Testis (tissue), 3 donors: Measurements from ENCODE around the gene COL23A1. TPM values are rescaled to one million over a fixed set of nuclear protein-coding genes. Genes with fewer than 3 reads are reported as not detected.

ENCODE experiments used
- DNase-seq: peaks from one replicate; pipeline ENCODE4 v3.0.0-alpha.2; 2019
- H3K27ac ChIP-seq, 2 donors: fragments of 200-600 bp; sonication (generic); one replicate each; pipeline ENCODE4 v1.5.1; 2019
- H3K27me3 ChIP-seq: fragments of 200-600 bp; sonication (generic); one replicate; pipeline ENCODE4 v1.5.1; 2019
- H3K36me3 ChIP-seq: fragments of 200-600 bp; sonication (generic); one replicate; pipeline ENCODE4 v1.5.1; 2017; ENCODE audit warnings: low read depth; ENCODE audit errors: missing control alignments
- H3K4me1 ChIP-seq: fragments of 200-600 bp; sonication (generic); one replicate; pipeline ENCODE4 v1.5.1; 2019
- H3K4me3 ChIP-seq, 2 donors: fragments of 200-600 bp; sonication (generic); one replicate each; pipeline ENCODE4 v1.5.1; 2017 to 2019
- H3K9me3 ChIP-seq: fragments of 200-600 bp; sonication (generic); one replicate; pipeline ENCODE4 v1.5.1; 2017
- CTCF ChIP-seq, 3 experiments: fragments of 450-650 bp in 2 of 3; fragments of 200-600 bp in 1 of 3; sonication (generic) in 1 of 3; IDR thresholded peaks; one replicate each; pipeline ENCODE4 v1.5.1; 2016 to 2019; ENCODE audit warnings: antibody characterized with exemption in 3 of 3, mild to moderate bottlenecking in 2 of 3, moderate library complexity in 1 of 3
- POLR2A ChIP-seq: fragments of 450-650 bp; IDR thresholded peaks from one replicate; pipeline ENCODE4 v1.6.1; 2017; ENCODE audit warnings: antibody characterized with exemption, mild to moderate bottlenecking, moderate library complexity
- WGBS, 2 donors: methylation state at CpG; one replicate each; pipeline ENCODE4 v1.1.5; 2018; 5-methylcytosine and 5-hydroxymethylcytosine counted together
- intact Hi-C: fragments of 100-400 bp; cut with DNase I; formaldehyde crosslinking; loops from one replicate; pipeline ENCODE4 v1.15.1; 2023; ENCODE audit warnings: low total_unique reads
- polyA plus RNA-seq: library from polyadenylated mRNA; stranded (reverse); fragments of 350-450 nt; fragmentation: Illumina TruSeq; extraction: RNeasy Lipid Tissue Mini Kit (QIAGEN cat#74804); gene quantifications from one replicate; pipeline ENCODE4 v1.2.3, GENCODE V29; 2014; ENCODE audit warnings: low read depth, low replicate concordance; ENCODE audit not compliant: insufficient read depth
- total RNA-seq, 2 donors: library from RNA; depleted of rRNA; stranded (reverse); fragments of >200 nt; gene quantifications; one replicate each; pipeline ENCODE4 v1.2.3, GENCODE V29; 2016

The COL23A1 gene
- total and polyA plus RNA-seq, 3 donors from 2014 or later: 4.3 to 5.5 (median 5.0) TPM

- Histone ChIP-seq H3K36me3 (no peaks in the 10 kb centered on the region), H3K4me1 (no peaks in the 10 kb centered on the region), H3K9me3 (no peaks in the 10 kb centered on the region), H3K27ac (no peak overlapping the region), H3K4me3 (no peak overlapping the region), H3K27me3 (no peaks in the 10 kb centered on the region)
- no peak for DNase-seq
- intact Hi-C loops: no loop called here
- TF ChIP-seq CTCF (IDR thresholded peaks at IDR 0.05): no peak
- TF ChIP-seq POLR2A: no peak
- WGBS, 2 donors: 82 to 94% methylated on average over 8 to 9 of the region's 9 CpGs
Observed at GRCh38 chr5:178340637-178341036, 249.6 kb downstream of the COL23A1 start.

- no peaks in the 10 kb centered on the region for H3K27me3 ChIP-seq
- WGBS, 2 donors: 87 to 94% methylated on average over 7 of the region's 7 CpGs
- no peak overlapping the region for H3K4me3 ChIP-seq
- H3K9me3 ChIP-seq: no peaks in the 10 kb centered on the region
- no peaks in the 10 kb centered on the region for H3K36me3 ChIP-seq
- no peak for TF ChIP-seq POLR2A
- no peak for TF ChIP-seq CTCF (IDR thresholded peaks at IDR 0.05)
- DNase-seq: no peak
- no peaks in the 10 kb centered on the region for H3K4me1 ChIP-seq
- intact Hi-C loops: no loop called here
- no peak overlapping the region for H3K27ac ChIP-seq
Observed at GRCh38 chr5:178340187-178340586, 250.0 kb downstream of the COL23A1 start.

- Histone ChIP-seq H3K4me1 (no peaks in the 10 kb centered on the region), H3K36me3 (no peaks in the 10 kb centered on the region), H3K27ac (no peak overlapping the region), H3K9me3 (no peaks in the 10 kb centered on the region), H3K27me3 (no peaks in the 10 kb centered on the region), H3K4me3 (no peak overlapping the region)
- intact Hi-C loops: no loop called here
- TF ChIP-seq CTCF (IDR thresholded peaks at IDR 0.05) (no peak), POLR2A (no peak)
- 91 to 94% methylated on average over 4 of the region's 4 CpGs for WGBS, 2 donors
- DNase-seq: no peak
Observed at GRCh38 chr5:178339272-178339671, 250.9 kb downstream of the COL23A1 start.

GRCh38 chr5:178338750-178339144 lies 251.4 kb downstream of the COL23A1 start:
- Histone ChIP-seq H3K4me1 (no peaks in the 10 kb centered on the region), H3K27me3 (no peaks in the 10 kb centered on the region), H3K9me3 (no peaks in the 10 kb centered on the region), H3K4me3 (no peak overlapping the region), H3K27ac (no peak overlapping the region), H3K36me3 (no peaks in the 10 kb centered on the region)
- no peak for DNase-seq
- 74 to 83% methylated on average over 2 of the region's 2 CpGs for WGBS, 2 donors
- no peak for TF ChIP-seq POLR2A
- no peak for TF ChIP-seq CTCF (IDR thresholded peaks at IDR 0.05)
- intact Hi-C loops: no loop called here

- Histone ChIP-seq H3K36me3 (no peaks in the 10 kb centered on the region), H3K27ac (no peak overlapping the region), H3K4me1 (no peaks in the 10 kb centered on the region), H3K27me3 (no peaks in the 10 kb centered on the region), H3K9me3 (no peaks in the 10 kb centered on the region), H3K4me3 (no peak overlapping the region)
- TF ChIP-seq CTCF (IDR thresholded peaks at IDR 0.05): no peak
- no peak for TF ChIP-seq POLR2A
- intact Hi-C loops: no loop called here
- 91 to 92% methylated on average over 4 to 11 of the region's 11 CpGs for WGBS, 2 donors
- no peak for DNase-seq
Observed at GRCh38 chr5:178338126-178338749, 252.0 kb downstream of the COL23A1 start.
